GM12874 (cell line): ENCODE results near the gene DTL.

ENCODE experiments used
- TF ChIP-seq, protein P1 (sequence below): IDR thresholded peaks from 2 replicates; pipeline ENCODE4 v1.5.1; 2011; ENCODE audit warnings: low read depth, mild to moderate bottlenecking, control low read depth, low read length, moderate library complexity; ENCODE audit not compliant: insufficient read depth

DTL gene

DNA sequence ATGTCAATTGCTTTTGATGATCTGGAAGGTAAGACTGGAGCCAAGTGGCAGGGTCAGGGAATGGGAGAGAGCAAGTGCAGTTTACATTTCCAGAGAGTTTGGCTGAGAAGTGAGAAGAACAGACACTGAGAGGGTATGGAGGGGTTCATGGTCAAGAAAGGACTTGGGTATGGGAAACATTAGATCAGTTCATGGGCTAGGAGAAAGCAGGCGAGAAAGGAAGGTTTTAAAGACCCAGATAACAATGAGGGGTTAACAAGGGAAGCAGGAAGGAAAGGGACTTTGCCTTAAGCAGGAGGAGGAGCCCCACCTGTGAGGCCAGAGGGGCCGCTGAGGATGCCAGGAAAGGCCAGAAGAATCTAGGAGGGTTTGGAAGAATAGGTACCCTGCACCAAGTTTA, 78.2 kb downstream of the DTL start:
- TF ChIP-seq, protein P1, sequence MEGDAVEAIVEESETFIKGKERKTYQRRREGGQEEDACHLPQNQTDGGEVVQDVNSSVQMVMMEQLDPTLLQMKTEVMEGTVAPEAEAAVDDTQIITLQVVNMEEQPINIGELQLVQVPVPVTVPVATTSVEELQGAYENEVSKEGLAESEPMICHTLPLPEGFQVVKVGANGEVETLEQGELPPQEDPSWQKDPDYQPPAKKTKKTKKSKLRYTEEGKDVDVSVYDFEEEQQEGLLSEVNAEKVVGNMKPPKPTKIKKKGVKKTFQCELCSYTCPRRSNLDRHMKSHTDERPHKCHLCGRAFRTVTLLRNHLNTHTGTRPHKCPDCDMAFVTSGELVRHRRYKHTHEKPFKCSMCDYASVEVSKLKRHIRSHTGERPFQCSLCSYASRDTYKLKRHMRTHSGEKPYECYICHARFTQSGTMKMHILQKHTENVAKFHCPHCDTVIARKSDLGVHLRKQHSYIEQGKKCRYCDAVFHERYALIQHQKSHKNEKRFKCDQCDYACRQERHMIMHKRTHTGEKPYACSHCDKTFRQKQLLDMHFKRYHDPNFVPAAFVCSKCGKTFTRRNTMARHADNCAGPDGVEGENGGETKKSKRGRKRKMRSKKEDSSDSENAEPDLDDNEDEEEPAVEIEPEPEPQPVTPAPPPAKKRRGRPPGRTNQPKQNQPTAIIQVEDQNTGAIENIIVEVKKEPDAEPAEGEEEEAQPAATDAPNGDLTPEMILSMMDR, result no peak

- TF ChIP-seq, protein P1, result no peak
These were observed 82.8 kb downstream of the DTL start for GRCh38 chr1:212118167-212118871.

- TF ChIP-seq, protein P1, result no peak
These were observed 83.3 kb downstream of the DTL start for GRCh38 chr1:212118872-212119260.

- TF ChIP-seq, protein P1, result no peak
These were observed 83.9 kb downstream of the DTL start for GRCh38 chr1:212119397-212119837.

- TF ChIP-seq, protein P1, result no peak
These were observed 84.3 kb downstream of the DTL start for GRCh38 chr1:212119863-212120262.

GRCh38 chr1:212121779-212122178, 86.2 kb downstream of the DTL start:
- TF ChIP-seq, protein P1, result no peak

DNA sequence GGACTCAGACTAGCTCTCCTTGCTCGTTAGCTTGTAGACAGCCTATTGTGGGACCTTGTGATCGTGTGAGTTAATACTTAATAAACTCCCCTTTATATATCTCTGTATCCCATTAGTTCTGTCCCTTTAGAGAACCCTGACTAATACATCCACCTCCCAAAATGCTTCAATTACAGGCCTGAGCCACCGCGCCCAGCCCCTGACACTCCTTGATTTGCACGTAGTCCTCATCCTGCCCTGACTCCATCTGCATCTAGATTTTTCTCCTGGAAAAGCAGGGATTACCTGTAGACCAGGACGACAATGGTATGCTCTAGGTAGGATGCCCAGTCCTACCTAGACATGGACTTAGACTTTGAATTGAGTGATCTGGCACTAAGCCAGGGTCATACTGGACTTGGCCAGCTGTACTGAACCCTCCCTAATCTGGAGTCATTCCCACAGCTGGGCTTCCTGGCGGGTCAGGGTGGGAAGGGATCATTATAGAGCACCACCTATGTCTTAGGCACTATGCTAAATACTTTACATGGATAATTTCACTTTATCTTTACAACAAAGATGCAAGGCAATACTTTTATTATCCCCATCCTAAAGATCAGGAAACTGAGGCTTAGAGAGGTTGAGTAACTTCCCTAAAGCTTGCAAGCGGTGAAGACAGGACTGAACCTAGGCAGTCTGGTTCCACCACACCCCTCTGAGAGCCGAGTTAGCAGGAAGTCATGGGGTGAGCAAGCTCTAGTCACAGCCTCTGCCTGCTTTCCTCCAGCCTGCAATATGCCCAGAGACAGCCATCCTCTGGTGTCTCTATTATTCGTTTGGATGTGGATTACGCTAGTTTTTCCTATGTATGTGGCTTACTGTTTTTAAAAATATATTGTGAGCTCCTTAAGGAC, 89.4 kb downstream of the DTL start:
- TF ChIP-seq, protein P1, result no peak
